Ascending aorta (tissue), 2 donors: ENCODE data around the gene E2F2. TPM values are rescaled to one million over a fixed set of nuclear protein-coding genes. Genes with fewer than 3 reads are reported as not detected.

Experiments
- DNase-seq, 2 donors: peaks; one replicate each; pipeline ENCODE4 v3.0.0-alpha.2; 2019; ENCODE audit warnings: low spot score in 2 of 2
- H3K27ac ChIP-seq, 2 donors: fragments of 200-600 bp; sonication (generic); one replicate each; pipeline ENCODE4 v1.5.1; 2016 to 2017; ENCODE audit warnings: mild to moderate bottlenecking in 1 of 2
- H3K27me3 ChIP-seq: fragments of 200-600 bp; sonication (generic); one replicate; pipeline ENCODE4 v1.5.1; 2017
- H3K36me3 ChIP-seq, 2 donors: fragments of 200-600 bp; sonication (generic); one replicate each; pipeline ENCODE4 v1.5.1; 2016
- H3K4me1 ChIP-seq, 2 donors: fragments of 200-600 bp; sonication (generic); one replicate each; pipeline ENCODE4 v1.5.1; 2016 to 2017; ENCODE audit warnings: mild to moderate bottlenecking in 1 of 2
- H3K4me3 ChIP-seq, 2 donors: fragments of 200-600 bp; sonication (generic); one replicate each; pipeline ENCODE4 v1.5.1; 2016 to 2017; ENCODE audit warnings: mild to moderate bottlenecking in 1 of 2
- H3K9me3 ChIP-seq, 2 donors: fragments of 200-600 bp; sonication (generic); one replicate each; pipeline ENCODE4 v1.5.1; 2016
- intact Hi-C: fragments of 100-400 bp; cut with DNase I; formaldehyde crosslinking; loops from one replicate; pipeline ENCODE4 v1.15.1; 2023
- total RNA-seq: library from RNA; depleted of rRNA; stranded (reverse); fragments of >200 nt; gene quantifications from one replicate; pipeline ENCODE4 v1.1.0, GENCODE V29; 2016
- TF ChIP-seq, protein P1 (sequence below), 3 experiments: fragments of 200-600 bp in 2 of 3; fragments of 450-650 bp in 1 of 3; sonication (generic) in 2 of 3; IDR thresholded peaks; one replicate each; pipeline ENCODE4 v1.5.1; 2016 to 2019; ENCODE audit warnings: antibody characterized with exemption in 3 of 3, mild to moderate bottlenecking in 1 of 3, moderate library complexity in 1 of 3

Gene E2F2
- total RNA-seq, 1 donor from 2014 or later = not detected

DNA sequence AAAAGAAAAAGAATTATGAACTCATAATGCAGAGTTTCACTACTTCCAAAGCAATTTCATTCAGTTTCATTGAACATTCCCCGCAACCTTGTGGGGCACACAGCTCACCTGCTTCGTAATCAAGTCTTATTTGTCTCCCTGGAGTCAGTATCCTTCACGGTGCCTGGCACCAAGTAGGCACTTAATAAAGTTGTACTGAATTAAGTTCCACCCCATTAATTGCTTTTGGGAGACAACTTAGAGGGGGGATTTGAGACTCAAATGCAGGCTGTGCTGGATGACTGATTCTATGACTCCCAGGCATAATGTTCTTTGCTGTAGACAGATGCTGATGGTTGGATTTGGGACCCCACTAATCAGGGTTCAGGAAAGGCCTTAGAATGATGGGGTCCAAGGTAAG lies 34.7 kb upstream of the E2F2 start:
- TF ChIP-seq, protein P1, sequence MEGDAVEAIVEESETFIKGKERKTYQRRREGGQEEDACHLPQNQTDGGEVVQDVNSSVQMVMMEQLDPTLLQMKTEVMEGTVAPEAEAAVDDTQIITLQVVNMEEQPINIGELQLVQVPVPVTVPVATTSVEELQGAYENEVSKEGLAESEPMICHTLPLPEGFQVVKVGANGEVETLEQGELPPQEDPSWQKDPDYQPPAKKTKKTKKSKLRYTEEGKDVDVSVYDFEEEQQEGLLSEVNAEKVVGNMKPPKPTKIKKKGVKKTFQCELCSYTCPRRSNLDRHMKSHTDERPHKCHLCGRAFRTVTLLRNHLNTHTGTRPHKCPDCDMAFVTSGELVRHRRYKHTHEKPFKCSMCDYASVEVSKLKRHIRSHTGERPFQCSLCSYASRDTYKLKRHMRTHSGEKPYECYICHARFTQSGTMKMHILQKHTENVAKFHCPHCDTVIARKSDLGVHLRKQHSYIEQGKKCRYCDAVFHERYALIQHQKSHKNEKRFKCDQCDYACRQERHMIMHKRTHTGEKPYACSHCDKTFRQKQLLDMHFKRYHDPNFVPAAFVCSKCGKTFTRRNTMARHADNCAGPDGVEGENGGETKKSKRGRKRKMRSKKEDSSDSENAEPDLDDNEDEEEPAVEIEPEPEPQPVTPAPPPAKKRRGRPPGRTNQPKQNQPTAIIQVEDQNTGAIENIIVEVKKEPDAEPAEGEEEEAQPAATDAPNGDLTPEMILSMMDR (IDR thresholded peaks at IDR 0.05) = no peak
- intact Hi-C loops = loop anchor here (10.0 kb wide), 2 partner anchors 449 to 1661 kb away; no protein-coding TSS in a partner anchor
- H3K4me3 ChIP-seq = no peak overlapping the region
- no peaks in the 10 kb centered on the region for H3K27me3 ChIP-seq
- H3K4me1 ChIP-seq = peaks cover 20 to 60% of the 10 kb centered on the region in 2 donors
- peak overlapping the region; percentile 92 for H3K27ac ChIP-seq
- H3K36me3 ChIP-seq = no peaks in the 10 kb centered on the region
- H3K9me3 ChIP-seq = no peaks in the 10 kb centered on the region
- DNase-seq = no peak

DNA sequence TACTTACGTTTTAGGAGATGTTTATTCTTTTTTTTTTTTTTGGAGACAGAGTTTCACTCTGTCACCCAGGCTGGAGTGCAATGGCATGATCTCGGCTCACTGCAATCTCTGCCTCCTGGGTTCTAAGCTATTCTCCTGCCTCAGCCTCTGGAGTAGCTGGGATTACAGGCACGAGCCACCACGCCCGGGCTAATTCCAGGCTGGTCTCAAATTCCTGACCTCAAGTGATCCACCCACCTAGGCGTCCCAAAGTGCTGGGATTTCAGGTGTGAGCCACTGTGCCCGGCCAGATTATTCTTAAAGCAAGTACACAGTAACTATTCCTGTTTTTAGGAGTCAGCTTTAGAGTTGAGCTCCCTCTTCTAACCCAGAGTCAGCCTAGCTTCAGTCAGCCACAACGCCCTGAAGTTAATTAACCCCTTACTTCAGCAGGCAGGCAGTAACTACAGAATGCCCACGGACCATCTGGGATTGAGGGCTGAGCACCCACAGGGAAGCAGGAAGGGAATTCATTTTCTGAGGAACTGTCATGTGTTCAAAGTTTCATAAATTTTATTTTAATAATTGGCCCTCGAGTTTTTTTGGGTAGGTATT lies 33.6 kb upstream of the E2F2 start:
- intact Hi-C loops = loop anchor here (10.0 kb wide), 2 partner anchors 450 to 1660 kb away; no protein-coding TSS in a partner anchor
- H3K4me1 ChIP-seq = peaks cover 21 to 61% of the 10 kb centered on the region in 2 donors
- no peaks in the 10 kb centered on the region for H3K36me3 ChIP-seq
- no peak overlapping the region for H3K4me3 ChIP-seq
- peak overlapping the region; percentile 92 for H3K27ac ChIP-seq
- DNase-seq = no peak
- TF ChIP-seq, protein P1 (IDR thresholded peaks at IDR 0.05) = no peak
- H3K9me3 ChIP-seq = no peaks in the 10 kb centered on the region
- no peaks in the 10 kb centered on the region for H3K27me3 ChIP-seq

DNA sequence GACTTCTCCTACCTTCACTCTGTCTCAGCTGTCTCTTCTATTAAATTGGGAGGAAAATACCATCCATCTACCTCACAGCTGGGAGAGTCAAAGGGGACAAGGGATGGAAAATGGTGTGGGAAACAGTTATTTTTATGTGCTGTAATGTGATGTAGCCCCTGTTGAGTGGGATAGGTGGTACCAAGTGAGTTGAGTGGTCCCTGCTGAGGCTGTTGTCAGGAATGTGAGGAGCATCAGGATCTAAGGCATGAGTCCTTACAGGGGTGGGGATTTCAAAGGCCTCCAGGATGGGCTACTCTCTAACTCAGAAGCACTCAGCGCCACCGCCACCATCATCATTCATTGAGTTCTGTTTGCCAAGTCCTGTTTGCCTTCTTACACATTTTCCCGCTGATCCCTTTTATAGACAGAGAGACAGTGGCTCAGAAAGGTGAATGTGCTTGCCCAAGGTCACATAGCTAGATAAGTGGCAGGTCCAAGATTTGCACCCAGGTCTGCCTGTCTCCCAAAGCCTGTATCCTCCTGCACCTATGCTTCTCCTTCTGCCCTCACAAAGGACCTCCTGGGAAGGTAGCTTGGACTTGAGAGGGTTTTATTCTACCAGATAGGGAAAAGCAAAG lies 32.8 kb upstream of the E2F2 start:
- H3K27ac ChIP-seq = peak overlapping the region; percentile 92
- peaks cover 21 to 58% of the 10 kb centered on the region in 2 donors for H3K4me1 ChIP-seq
- H3K4me3 ChIP-seq = no peak overlapping the region
- intact Hi-C loops = loop anchor here (1.0 to 10.0 kb wide), 3 partner anchors 30 to 1659 kb away; no protein-coding TSS in a partner anchor
- TF ChIP-seq, protein P1 (IDR thresholded peaks at IDR 0.05) = no peak
- peaks cover 3% of the 10 kb centered on the region in 2 donors for H3K36me3 ChIP-seq
- no peaks in the 10 kb centered on the region for H3K27me3 ChIP-seq
- no peak for DNase-seq
- H3K9me3 ChIP-seq = no peaks in the 10 kb centered on the region

DNA sequence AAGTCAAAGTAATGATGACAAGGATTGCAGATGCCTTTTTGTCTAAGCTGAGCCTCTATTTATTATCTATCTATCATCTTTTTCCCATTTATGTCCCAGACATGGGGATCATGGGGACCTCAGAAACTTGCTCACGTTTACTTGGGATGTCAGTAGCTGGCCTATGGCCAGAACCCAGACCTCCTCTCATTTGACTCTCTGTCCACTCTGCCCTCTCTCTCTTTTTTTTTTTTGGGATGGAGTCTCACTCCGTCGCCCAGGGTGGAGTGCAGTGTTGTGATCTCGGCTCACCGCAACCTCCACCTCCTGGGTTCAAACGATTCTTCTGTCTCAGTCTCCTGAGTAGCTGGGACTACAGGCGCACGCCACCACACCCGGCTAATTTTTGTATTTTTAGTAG lies 32.0 kb upstream of the E2F2 start:
- peak overlapping the region; percentile 92 for H3K27ac ChIP-seq
- peaks cover 21 to 54% of the 10 kb centered on the region in 2 donors for H3K4me1 ChIP-seq
- H3K9me3 ChIP-seq = no peaks in the 10 kb centered on the region
- peaks cover 8 to 12% of the 10 kb centered on the region in 2 donors for H3K36me3 ChIP-seq
- H3K27me3 ChIP-seq = no peaks in the 10 kb centered on the region
- no peak for DNase-seq
- intact Hi-C loops = loop anchor here (1.0 to 10.0 kb wide), 3 partner anchors 31 to 1658 kb away; no protein-coding TSS in a partner anchor
- H3K4me3 ChIP-seq = peak overlapping the region in 1 of 2 donors; percentile 8
- TF ChIP-seq, protein P1 (IDR thresholded peaks at IDR 0.05) = no peak

DNA sequence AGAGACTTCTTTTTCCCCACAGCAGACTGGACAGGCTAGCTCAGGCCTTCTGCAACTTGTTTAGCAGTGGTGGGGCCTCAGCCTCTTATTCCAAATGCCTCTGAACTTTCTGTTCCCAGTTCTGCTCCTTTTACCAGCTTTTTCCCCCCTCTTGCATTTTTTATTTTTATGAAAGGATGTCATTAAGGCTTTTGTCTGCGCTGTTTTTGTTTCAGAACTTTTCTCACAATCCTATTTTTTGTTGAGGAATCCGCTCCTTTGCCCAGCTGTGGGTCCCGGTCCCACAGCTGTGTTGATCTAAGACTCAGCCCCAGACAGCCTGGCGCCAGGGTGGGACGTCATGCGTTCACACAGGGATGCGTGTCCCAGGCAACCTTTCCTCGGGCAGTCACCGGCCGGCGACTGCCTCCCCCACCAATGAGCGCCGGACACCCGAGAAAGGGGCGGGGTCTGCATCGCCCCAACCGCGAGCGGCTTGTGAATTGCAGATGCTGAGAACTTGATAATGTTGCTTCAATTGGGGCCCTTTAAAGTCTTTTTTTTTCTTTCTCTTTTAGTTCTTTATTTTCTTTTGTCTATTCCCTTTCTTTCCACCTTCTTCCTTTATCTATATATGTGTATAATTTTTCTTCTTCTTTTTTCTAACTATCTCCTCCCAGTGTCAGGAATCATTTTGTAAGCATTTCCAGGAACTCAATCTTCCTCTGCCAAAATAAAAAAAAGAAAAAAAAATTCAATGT lies 31.3 kb upstream of the E2F2 start:
- H3K27ac ChIP-seq = peak overlapping the region; percentile 92
- H3K27me3 ChIP-seq = no peaks in the 10 kb centered on the region
- intact Hi-C loops = loop anchor here (10.0 kb wide), 2 partner anchors 452 to 1658 kb away; no protein-coding TSS in a partner anchor
- H3K9me3 ChIP-seq = no peaks in the 10 kb centered on the region
- peaks cover 21 to 49% of the 10 kb centered on the region in 2 donors for H3K4me1 ChIP-seq
- peak; percentile 95 to 99 for DNase-seq
- H3K4me3 ChIP-seq = peak overlapping the region in 1 of 2 donors; percentile 95
- TF ChIP-seq, protein P1 (IDR thresholded peaks at IDR 0.05) = no peak
- H3K36me3 ChIP-seq = peaks cover 15 to 19% of the 10 kb centered on the region in 2 donors
